SH-SY5Y (cell line): Measurements from ENCODE around the gene PC.

Source experiments
- GATA2 ChIP-seq: IDR thresholded peaks from 2 replicates; pipeline ENCODE4 v1.6.1; 2011; ENCODE audit warnings: mild to moderate bottlenecking, low read depth, low read length
- GATA3 ChIP-seq: IDR thresholded peaks from 2 replicates; pipeline ENCODE4 v1.6.1; 2011; ENCODE audit warnings: low read depth, mild to moderate bottlenecking, low read length, moderate library complexity

- TF ChIP-seq GATA3 (no peak), GATA2 (no peak)
These were observed 38.6 kb upstream of the PC start for GRCh38 chr11:66996609-66997273.
